ENCODE results near the gene LRRK1. TPM values are rescaled to one million over a fixed set of nuclear protein-coding genes. Genes with fewer than 3 reads are reported as not detected.

Gene LRRK1
- total and polyA plus RNA-seq, 8 donors: 4.3 to 19.4 (median 11.1) TPM

GRCh38 chr15:101008158-101009139 lies 89.3 kb downstream of the LRRK1 start:
- intact Hi-C loops (cut with DNase I): loop anchor here in 2 of 3 donors (5.0 kb wide), 2 partner anchors 91 to 376 kb away; partner anchors contain the start of gene LRRK1 (in 2 of the 2)
- WGBS, 2 donors: 7 to 12% methylated on average over 48 of the region's 48 CpGs
- no peak for FAIRE-seq
- Histone ChIP-seq H3K27ac (peak overlapping the region in 3 of 4 donors; percentile 22 to 78 (median 56)), H3K36me3 (no peaks in the 10 kb centered on the region), H3K27me3 (no peaks in the 10 kb centered on the region), H3K9me3 (no peaks in the 10 kb centered on the region), H3K4me3 (peak overlapping the region; percentile 21 to 59 (median 54)), H3K4me1 (peaks cover 0 to 7% (median 0%) of the 10 kb centered on the region in 3 donors)
- TF ChIP-seq, protein P1, sequence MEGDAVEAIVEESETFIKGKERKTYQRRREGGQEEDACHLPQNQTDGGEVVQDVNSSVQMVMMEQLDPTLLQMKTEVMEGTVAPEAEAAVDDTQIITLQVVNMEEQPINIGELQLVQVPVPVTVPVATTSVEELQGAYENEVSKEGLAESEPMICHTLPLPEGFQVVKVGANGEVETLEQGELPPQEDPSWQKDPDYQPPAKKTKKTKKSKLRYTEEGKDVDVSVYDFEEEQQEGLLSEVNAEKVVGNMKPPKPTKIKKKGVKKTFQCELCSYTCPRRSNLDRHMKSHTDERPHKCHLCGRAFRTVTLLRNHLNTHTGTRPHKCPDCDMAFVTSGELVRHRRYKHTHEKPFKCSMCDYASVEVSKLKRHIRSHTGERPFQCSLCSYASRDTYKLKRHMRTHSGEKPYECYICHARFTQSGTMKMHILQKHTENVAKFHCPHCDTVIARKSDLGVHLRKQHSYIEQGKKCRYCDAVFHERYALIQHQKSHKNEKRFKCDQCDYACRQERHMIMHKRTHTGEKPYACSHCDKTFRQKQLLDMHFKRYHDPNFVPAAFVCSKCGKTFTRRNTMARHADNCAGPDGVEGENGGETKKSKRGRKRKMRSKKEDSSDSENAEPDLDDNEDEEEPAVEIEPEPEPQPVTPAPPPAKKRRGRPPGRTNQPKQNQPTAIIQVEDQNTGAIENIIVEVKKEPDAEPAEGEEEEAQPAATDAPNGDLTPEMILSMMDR (IDR thresholded peaks at IDR 0.05): peak; percentile 96 to 97 (median 96)
- ATAC-seq: peak; percentile 90 to 96 (median 93)
- DNase-seq: peak; percentile 85 to 99 (median 92)

- no peak for FAIRE-seq
- peaks cover 0 to 7% (median 0%) of the 10 kb centered on the region in 3 donors for H3K4me1 ChIP-seq
- WGBS, 2 donors: 35 to 43% methylated on average over 2 of the region's 2 CpGs
- no peaks in the 10 kb centered on the region for H3K27me3 ChIP-seq
- TF ChIP-seq, protein P1 (IDR thresholded peaks at IDR 0.05): no peak
- H3K4me3 ChIP-seq: peak overlapping the region in 3 of 4 donors; percentile 21 to 59 (median 52)
- DNase-seq: peak in 1 of 6 donors; percentile 17
- ATAC-seq: no peak
- H3K36me3 ChIP-seq: no peaks in the 10 kb centered on the region
- no peaks in the 10 kb centered on the region for H3K9me3 ChIP-seq
- no peak overlapping the region for H3K27ac ChIP-seq
- intact Hi-C loops (cut with DNase I): loop anchor here in 2 of 3 donors (5.0 kb wide), 2 partner anchors 92 to 377 kb away; partner anchors contain the start of gene LRRK1 (in 2 of the 2)
These were observed 90.0 kb downstream of the LRRK1 start for GRCh38 chr15:101009176-101009575.

GRCh38 chr15:101010781-101011180 lies 91.6 kb downstream of the LRRK1 start:
- H3K4me3 ChIP-seq: no peak overlapping the region
- H3K27me3 ChIP-seq: no peaks in the 10 kb centered on the region
- TF ChIP-seq, protein P1 (IDR thresholded peaks at IDR 0.05): no peak
- H3K9me3 ChIP-seq: no peaks in the 10 kb centered on the region
- H3K27ac ChIP-seq: no peak overlapping the region
- FAIRE-seq (no peak), ATAC-seq (no peak), DNase-seq (no peak)
- H3K4me1 ChIP-seq: peaks cover 0 to 7% (median 0%) of the 10 kb centered on the region in 3 donors
- intact Hi-C loops (cut with DNase I): loop anchor here in 1 of 3 donors (5.0 kb wide), 1 partner anchor 257 kb away; no protein-coding TSS in a partner anchor
- 87 to 90% methylated on average over 6 of the region's 6 CpGs for WGBS, 2 donors
- H3K36me3 ChIP-seq: no peaks in the 10 kb centered on the region

DNA sequence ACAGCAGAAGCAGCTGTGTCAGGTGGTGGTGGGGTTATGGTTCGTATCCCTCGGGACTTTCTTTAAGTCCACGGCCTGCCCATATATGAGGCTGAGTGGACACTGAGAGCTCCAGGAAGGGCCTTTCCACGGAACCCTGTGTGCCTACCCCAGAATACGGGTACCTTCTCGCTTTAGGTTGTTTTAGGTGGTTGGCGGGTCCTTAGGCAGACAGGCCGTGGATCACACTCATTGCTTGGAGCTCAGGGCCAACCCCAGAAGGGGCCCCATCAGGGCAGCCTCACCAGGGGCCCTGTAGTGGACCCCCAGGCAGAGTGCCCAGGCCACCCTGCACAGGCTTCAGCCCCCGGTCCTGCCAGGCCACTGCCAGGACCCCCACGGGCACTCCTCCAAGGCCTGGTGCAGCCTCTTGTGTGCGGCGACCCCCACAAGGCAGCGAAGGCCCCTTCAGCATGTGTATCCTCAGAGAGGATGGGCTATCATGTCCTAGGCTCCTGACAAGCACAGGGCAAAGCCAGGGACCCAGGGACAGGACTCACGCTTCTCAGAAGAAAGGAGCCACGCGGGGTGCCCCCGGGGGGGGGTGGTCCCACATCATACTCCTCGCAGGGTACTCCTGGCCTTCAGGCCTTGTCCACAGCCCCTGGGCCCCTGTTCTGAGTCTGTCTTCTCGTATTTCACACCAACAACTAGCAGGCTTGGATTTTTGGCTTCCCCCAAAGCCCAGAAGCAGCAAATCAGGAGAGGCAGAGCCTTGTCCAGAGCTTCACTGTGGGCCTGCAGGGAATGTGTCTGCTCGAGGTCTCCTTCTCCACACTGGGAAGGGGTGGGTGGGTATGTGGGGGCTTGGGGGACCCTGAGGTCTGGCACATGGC lies 93.4 kb downstream of the LRRK1 start:
- intact Hi-C loops (cut with DNase I): loop anchor here in 1 of 3 donors (5.0 kb wide), 1 partner anchor 255 kb away; no protein-coding TSS in a partner anchor
- no peak overlapping the region for H3K4me3 ChIP-seq
- H3K27ac ChIP-seq: no peak overlapping the region
- H3K4me1 ChIP-seq: peaks cover 0 to 3% (median 0%) of the 10 kb centered on the region in 3 donors
- DNase-seq: peak in 1 of 6 donors; percentile 12
- no peak for ATAC-seq
- TF ChIP-seq, protein P1 (IDR thresholded peaks at IDR 0.05): no peak
- FAIRE-seq: no peak
- H3K36me3 ChIP-seq: no peaks in the 10 kb centered on the region
- no peaks in the 10 kb centered on the region for H3K27me3 ChIP-seq
- H3K9me3 ChIP-seq: no peaks in the 10 kb centered on the region
- WGBS, 2 donors: 88 to 92% methylated on average over 16 to 20 of the region's 20 CpGs
